HG03469 (cell line): ENCODE measurements around the gene CDK12.

Experiments
- ATAC-seq: cut with Tn5 transposase; IDR thresholded peaks from one replicate; pipeline ENCODE4 v1.9.1; 2021; ENCODE audit warnings: mild to moderate bottlenecking, moderate library complexity, moderate number of reproducible peaks; ENCODE audit not compliant: unreplicated experiment

Gene CDK12

DNA sequence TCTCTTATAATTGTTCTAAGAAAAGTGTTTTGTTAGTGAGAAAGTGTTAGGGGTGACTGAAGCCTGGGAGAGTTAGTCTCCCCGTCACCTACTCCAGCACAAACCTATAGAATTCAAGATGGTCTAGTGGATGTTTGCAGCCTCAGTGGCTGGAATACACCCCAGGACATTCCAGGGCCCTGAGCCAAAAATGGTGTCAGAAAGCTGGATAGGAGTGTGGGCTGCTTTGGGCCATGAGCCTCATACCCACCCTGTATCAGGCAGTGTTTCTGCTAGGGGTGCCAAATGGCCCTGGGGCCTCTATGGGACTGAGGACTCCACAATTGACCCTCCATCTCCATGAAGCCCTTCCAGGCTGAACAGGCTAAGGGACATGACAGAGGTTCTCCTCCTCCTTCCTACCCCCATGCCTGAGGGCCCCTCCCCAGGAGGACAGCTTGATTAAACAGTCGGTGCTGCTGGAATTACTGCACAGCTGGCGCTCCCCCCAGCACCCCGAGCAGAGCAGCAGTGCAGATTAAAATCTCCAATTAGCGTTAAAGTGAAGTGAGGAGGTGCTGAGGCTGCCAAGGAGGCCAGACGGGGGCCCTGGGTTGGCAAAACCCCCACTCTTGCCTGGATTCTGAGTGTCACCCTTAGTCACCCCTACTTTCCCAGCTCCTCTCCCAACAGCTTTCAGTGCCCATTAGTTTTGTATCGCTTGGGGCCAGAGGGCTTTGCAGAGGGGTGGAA, 87.4 kb downstream of the CDK12 start:
- ATAC-seq = no peak

DNA sequence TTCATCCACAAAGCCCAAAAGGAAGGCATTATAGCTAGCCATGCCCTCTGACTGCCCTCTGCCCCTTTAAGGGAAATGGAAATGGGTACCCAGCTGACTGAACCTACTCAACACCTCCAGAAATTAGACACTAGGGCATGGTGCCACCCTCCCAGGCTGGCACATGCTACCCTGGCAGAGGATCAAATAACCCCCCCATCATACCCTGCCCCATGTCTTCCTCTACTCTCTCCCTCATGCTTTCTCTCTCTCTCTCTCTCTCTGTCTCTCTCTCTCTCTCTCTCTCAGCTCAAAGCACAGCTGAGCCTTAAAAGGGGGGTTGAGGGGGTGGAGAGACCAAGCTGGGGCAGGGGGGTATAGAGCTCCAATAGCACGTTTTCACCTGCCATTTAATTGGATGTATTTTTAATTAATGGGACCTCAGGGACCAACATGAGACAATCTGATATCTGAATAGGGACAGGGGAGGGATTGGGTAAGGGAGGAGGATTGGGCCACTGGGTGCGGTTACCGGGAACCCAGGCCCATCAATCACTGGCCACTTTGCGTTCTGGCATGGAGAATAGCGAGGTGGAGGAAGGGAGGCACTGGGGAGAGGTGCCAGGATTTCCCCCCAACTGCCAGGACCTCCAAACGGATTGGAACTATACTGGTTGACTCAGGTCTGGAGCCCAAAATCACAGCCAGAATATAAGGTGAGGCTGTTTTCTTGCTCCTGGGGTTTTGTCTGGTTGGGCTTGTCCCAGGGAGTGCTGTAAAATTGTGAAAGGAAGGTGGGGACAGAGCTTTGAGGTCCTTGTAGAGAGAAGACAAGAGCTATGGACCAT, 88.7 kb downstream of the CDK12 start:
- no peak for ATAC-seq

DNA sequence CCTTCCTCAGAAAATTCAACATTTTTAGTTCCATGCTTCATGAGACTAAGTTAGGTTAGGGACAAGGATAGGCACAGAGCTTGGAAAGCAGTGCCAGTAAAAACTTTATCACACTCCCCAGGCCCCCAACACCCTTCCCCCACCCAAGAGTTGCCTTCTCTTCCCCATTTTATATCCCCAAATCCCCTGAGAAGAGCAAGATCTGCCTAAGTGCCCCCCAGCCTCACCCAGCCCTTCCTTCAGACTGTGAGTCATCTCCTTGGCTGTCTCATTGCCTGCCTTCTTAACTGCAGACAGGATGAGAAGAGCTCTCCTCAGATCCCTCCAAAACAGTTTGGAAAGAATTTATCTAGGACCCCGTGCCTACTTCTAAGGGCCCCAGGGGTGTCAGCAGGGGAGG, 90.6 kb downstream of the CDK12 start:
- no peak for ATAC-seq

DNA sequence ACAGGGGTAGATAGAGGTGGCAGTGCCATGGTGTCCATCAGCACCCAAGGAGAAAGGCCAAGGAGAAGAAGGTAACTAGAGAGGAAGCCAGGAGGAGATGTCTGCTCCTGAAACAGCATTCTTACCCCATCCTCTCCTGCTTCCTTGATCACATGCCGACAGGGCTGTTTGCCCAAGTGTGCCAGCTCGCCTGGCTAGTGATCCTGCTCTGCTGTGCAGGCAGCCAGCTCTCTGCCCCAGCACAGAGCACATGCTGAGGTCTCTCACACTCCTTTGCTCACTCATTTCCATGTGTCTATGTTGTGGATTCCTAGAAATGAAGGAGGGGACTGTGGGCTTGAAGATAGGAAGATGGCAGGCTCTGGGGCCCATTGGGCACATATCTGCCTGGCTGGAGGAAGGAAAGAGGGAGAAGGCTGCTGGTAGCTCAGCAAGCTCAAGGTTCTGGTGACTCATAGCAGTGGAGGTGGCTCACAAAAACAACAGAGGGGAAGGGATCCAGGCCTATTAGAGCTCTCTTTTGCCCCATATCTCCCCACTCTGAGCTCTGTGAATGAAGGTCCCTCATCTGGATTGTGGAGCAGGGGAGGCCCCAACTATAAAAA, 92.2 kb downstream of the CDK12 start:
- no peak for ATAC-seq

- ATAC-seq = no peak
Measured at GRCh38 chr17:39555368-39555767, 94.1 kb downstream of the CDK12 start.

DNA sequence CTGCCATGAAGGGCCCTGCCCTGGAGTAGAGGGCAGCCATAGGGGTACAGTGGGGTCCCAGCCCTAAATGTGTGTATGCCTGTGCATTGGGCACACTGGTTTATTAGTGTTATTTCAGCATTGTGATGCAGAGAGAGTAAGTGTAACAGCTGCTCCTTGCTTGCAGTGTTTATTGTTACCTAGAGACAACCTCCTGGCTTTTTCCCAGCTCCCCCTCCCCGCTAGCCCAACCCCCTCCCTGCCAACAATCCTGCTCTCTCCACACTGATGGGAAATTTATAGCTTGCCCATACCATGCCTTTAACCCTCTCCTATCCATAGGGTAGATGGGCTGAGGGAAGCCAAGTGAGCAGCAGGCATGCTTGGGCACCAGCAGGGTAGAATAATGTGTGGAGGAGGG, 95.1 kb downstream of the CDK12 start:
- ATAC-seq = no peak

DNA sequence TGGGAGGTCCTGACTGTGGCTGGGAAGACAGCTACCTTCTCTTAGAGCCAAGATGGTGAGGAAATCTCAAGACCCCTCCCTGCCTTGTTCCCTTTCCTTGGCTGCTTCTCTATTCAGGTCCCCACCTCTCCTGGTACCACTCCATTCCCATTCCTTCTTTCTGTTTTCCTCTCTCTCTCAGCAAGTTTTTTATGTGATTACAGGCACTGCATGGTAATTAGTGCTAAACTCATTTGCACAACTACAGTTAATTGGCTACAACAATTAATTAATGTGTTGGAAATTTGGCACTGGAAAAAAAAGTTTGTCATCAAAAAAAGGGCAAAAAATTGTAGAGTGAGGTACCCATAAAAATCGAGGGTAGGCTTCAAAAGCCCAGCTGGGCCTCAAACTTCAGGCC, 101.1 kb downstream of the CDK12 start:
- no peak for ATAC-seq

GRCh38 chr17:39562976-39563375, 101.7 kb downstream of the CDK12 start:
- ATAC-seq = no peak

DNA sequence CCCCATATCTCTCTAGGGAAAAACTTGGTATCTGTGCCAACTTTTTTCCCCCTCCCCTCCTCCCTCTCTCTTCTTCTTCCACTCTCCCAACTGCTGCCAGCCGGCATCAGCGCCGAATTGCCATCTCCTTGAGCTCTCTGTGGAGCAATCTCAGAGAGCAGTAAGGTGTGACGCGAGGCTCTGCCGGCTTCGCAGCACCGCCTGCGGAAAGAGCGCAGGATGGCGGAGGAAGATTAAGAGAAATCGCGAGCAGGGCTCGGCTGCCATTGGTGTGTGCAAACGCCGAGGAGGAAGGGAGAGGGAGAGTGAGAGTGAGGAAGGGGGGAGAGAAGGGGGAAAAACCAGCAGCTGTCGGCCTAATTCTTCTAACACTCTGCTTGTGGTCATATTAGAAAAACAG, 102.2 kb downstream of the CDK12 start:
- ATAC-seq = no peak

DNA sequence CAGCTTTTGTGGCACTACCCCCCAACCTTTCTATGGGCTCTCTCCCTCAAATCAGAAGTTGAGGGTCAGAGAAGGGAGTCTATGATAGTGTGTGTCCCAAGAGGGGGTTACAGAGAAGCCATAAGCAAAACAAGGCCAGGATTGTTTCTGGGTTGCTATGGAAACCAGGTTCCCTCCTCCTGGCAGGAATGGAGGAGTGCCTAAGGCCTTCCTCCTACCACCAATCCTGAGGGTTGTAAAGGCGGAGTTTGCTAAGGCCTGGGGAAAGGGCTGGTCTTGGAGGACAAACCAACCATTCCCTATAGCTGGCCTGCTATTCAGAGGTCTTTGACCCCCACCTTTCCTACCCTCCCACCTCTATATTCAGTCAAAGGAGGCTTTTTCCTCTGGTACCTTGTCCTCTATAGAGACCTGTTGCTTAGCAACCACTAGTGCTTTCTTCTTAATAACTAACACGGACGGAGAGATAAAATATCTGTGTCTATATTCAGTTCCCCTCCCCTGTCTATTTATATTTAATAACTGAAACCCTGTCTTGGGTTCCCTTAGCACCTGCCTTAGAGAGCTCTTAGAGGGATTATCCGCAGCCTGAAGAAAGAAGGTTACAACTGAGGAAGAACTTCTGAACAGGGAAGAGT, 103.0 kb downstream of the CDK12 start:
- no peak for ATAC-seq

DNA sequence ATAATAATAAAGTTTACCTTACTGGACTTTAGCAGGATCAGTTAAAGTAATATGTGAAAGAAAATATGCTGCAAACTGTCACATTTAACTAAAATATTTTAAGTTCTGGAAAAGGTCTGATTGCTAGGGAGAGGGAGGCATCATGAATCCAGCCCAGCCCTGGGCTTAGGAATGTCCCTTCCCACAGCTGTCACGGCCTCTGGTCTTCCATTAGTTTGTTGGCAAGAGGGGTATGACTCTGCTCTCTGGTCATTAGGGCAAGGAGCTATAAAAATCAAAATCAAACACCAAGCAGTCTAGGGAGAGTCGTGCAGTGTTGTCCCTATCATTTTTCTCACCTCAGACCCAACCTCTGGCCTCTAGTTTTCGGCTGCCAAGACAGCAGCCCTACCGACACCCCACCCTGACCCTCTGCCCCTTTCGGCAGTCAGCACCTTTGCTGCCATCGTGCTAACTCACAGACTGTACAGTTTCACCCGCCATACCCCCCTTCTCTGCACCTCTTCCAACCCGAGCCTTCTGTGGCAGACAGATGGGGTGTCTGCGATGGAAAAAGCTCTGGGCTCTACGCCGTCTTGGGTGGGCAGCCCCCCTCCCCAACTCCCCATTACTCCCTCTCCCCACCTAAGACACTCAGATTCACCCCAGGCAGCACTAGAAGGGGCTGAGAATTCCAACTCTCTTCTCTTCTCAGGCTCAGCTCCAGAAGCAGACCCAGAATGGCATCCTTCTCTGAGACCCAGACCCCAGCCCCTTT, 105.0 kb downstream of the CDK12 start:
- no peak for ATAC-seq

- no peak for ATAC-seq
Measured at GRCh38 chr17:39568702-39569101, 107.4 kb downstream of the CDK12 start.

DNA sequence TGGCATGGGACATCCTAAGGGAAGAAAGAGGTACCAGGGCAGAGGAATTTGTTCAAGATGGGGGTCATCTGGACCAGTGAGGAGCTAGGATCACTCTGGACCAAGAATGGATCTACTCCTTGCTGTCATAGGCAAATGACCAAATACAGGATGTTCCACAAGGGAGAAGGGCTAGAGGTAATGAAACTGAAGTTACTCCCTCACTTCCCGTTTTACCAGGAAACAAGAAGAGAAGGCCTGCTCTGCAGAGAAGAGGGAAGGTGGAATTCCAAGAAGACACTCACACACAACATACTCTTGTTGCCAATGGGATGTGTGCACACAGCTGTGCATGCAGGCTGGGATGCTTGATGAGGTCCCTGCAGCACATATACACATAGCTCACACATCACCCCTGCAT, 107.8 kb downstream of the CDK12 start:
- ATAC-seq = no peak

DNA sequence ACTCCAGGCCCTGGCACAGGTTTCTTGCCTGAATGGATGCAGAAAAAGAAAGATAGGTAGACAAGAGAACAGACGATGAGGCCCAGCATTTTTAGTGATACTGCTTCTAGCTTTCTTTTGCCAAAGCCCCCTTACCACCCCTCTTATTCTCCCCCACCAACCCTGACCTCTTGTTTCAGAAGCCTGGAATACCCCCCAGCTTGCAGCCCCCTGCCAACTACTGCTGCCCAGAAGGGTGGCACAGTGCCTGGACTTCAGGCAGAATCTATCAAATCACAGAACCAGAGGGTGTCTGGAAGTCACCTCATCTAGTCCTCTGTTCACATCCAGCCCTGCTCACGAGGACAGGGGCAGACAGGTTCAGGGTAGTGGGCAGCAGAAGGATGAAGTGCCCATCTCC, 110.8 kb downstream of the CDK12 start:
- no peak for ATAC-seq

DNA sequence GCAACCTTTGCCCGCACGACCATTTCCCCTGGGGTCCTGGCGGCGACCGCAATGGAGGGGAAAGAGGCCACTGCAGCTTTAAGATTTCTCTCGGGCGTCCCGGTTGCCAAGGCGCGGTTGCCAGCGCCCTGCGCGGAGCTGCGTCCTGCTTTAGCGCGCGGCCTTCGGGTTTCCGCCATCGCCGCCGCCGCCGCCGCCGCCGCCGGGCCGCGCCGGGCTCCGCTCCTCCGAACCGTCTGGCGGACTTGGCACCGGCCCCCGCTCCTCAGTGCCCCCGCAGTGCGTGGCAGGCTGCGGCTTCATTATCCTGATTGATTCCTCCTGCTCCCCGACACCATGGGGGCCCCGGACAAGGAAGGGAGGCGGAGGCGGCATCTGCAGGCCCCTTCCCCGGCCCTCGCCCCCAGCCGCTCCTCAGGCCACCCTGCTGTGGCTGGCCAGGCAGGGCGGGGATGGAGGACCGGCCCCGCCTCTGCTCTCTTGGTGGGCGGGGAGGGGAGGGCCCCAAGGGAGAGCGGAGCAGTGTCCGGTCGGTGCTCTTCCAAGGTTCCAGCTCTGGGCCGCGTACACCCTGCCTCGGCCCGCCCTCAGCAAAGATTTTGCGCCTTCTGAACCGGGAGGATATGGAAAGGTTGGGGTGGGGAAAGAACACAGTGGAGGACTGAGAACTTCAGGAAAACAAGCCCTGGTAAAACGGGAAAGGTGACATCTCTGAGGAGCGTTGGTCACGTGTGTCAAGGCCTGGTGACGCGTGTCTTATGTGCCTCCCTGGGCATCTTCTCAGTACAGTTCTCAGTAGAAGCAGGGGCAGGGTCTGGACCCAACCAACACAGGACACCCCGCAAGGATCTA, 112.4 kb downstream of the CDK12 start:
- ATAC-seq = no peak

GRCh38 chr17:39576187-39576586, 114.9 kb downstream of the CDK12 start:
- no peak for ATAC-seq

DNA sequence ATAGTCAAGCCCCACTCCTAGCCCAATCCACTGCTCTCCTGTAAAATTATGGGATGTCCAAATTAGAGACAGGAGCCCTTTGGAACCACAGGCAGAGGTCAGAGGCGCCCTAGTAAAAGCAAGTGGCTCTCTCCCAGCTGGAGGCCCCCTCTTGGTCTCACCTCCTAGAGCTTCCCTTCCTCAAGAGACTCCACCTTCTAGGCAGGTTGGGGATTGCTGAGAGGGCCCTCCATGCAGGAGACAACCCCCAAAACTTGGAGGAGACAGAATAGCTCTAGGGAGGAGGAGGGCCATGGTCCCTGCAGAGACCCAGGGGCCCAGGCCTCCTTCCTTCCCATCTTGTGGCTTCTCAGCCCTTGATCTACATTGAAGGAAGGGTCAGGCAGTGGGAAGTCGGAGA, 117.0 kb downstream of the CDK12 start:
- ATAC-seq = no peak

DNA sequence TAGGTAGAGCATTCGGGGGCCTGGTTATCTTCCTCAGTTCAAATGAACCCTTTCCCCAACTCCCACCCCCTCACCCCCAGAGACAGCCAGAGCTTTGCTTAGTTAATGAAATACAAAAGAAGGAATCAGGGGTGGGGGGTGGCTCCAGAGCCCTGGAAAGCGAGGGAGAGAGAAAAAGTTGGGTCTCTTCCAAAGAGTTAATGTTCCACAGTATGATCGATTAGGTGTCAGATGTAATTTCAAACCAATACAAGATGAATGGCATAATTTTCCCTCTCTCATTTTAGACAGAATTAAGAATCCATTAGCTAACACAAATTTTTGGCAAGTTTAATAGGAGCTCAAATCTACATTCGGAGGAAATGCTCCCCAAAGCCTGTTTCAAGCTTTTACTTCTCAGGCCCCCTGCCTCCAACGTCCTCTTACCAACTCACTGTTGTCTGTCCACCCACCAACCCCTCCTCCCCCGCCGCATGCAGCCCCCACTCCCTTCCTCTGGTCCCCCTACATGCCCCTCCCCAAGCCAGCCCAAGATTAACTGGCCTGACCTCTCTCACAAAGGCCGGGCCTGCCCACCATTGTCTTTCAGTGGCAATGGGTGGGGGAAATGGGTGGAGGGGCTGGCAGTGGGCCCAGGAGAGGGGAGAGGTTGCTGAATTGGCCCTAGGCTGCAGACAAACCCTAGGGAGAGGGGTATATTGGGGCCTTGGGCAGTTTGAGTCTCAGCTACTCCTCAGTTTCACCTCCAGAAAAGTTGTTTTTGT, 118.2 kb downstream of the CDK12 start:
- ATAC-seq = no peak

DNA sequence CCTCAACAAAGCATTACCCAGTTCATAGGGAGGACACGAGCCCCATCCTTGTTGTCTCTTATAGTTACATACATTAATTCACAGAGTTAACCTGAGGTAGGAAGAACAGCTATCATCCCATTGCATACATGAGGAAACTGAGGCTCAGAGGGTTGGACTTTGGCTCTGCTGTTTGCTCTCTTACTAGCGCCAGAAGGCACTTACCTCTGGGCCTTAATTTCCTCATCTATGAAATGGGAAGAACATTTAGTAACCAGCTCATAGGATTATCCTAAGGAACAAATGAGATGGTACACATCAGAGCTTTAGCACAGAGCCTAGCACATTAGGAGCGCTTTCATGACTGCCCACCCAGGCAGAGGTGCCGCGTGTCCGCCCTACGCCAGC, 118.8 kb downstream of the CDK12 start:
- ATAC-seq = no peak
